NCI-H2107 (cell line): ENCODE results near the gene ERN2.

Experiments
- DNase-seq: peaks from one replicate; lab custom pipeline; 2025; lab: John Stamatoyannopoulos, UW

The ERN2 gene

GRCh38 chr16:23640615-23640930 is 72.4 kb downstream of the ERN2 start:
- no peak for DNase-seq
